IPS-11a (cell line): ENCODE results near the gene CDK5RAP3.

Source experiments
- H3K4me3 ChIP-seq: one replicate; pipeline ENCODE4 v1.5.1; 2013; ENCODE audit warnings: low read depth, low read length, control low read depth

The CDK5RAP3 gene

GRCh38 chr17:48022901-48023300, 52.0 kb downstream of the CDK5RAP3 start:
- H3K4me3 ChIP-seq, result no peak overlapping the region

- H3K4me3 ChIP-seq, result peak overlapping the region; percentile 38
These were observed 52.7 kb downstream of the CDK5RAP3 start for GRCh38 chr17:48023400-48024148.

- peak overlapping the region; percentile 38 for H3K4me3 ChIP-seq
These were observed 53.5 kb downstream of the CDK5RAP3 start for GRCh38 chr17:48024149-48025039.

GRCh38 chr17:48025040-48025903, 54.4 kb downstream of the CDK5RAP3 start:
- peak overlapping the region; percentile 70 for H3K4me3 ChIP-seq

- H3K4me3 ChIP-seq, result no peak overlapping the region
These were observed 55.1 kb downstream of the CDK5RAP3 start for GRCh38 chr17:48025904-48026501.

GRCh38 chr17:48026502-48027321, 55.8 kb downstream of the CDK5RAP3 start:
- H3K4me3 ChIP-seq, result no peak overlapping the region

- no peak overlapping the region for H3K4me3 ChIP-seq
These were observed 56.5 kb downstream of the CDK5RAP3 start for GRCh38 chr17:48027322-48027981.

- H3K4me3 ChIP-seq, result no peak overlapping the region
These were observed 57.8 kb downstream of the CDK5RAP3 start for GRCh38 chr17:48028736-48029135.

- no peak overlapping the region for H3K4me3 ChIP-seq
These were observed 59.6 kb downstream of the CDK5RAP3 start for GRCh38 chr17:48030531-48030930.
